ENCODE measurements around the gene INSR. TPM values are rescaled to one million over a fixed set of nuclear protein-coding genes. Genes with fewer than 3 reads are reported as not detected.
"Not testable (repeated sequence)": the region's sequence is repeated elsewhere in the genome, so short reads cannot be mapped to it uniquely, and the experiment has no call there.

The INSR gene
- total and polyA plus RNA-seq, 2 of the 8 experiments (the other 6 are each of a cell fraction or from before 2014, with no cell fraction given): 13.1 to 48.7 TPM

GRCh38 chr19:7147119-7147675, 147.0 kb downstream of the INSR start:
- H4K5ac ChIP-seq (ENCODE audit: insufficient read length, low read depth, low read length); H3K79me2 ChIP-seq (ENCODE audit: control insufficient read depth in 1 of 2, insufficient read depth in 2 of 2, low read length in 2 of 2); H3K27ac ChIP-seq (ENCODE audit: low read depth, low read length); H3K23me2 ChIP-seq (ENCODE audit: low read depth, low read length); H2AFZ ChIP-seq (ENCODE audit: low read length); H2BK120ac ChIP-seq (replicated peaks; ENCODE audit: low read depth, low read length); H2BK20ac ChIP-seq (ENCODE audit: low read length); H4K8ac ChIP-seq (ENCODE audit: extremely low read depth, insufficient read depth, low read length); H3K14ac ChIP-seq (ENCODE audit: insufficient read length); FAIRE-seq; H2AK5ac ChIP-seq (ENCODE audit: low read depth, low read length); H3K4me2 ChIP-seq (ENCODE audit: insufficient read depth in 1 of 2, low read depth in 2 of 2, low read length in 2 of 2); H4K20me1 ChIP-seq (replicated peaks in 1 of 2; ENCODE audit: control insufficient read depth in 1 of 2, insufficient read depth in 2 of 2, low read length in 2 of 2); H3K27me3 ChIP-seq (replicated peaks in 1 of 4; ENCODE audit: control insufficient read depth in 3 of 4, extremely low read depth in 1 of 4, insufficient read depth in 3 of 4, low read length in 3 of 4); POLR2A ChIA-PET (ENCODE audit: partially characterized antibody); H3K79me1 ChIP-seq (ENCODE audit: low read depth, low read length); H3K4me3 ChIP-seq (ENCODE audit: extremely low read depth in 1 of 4, insufficient read depth in 2 of 4, low read depth in 3 of 4, low read length in 4 of 4); H2BK12ac ChIP-seq (ENCODE audit: low read depth, low read length); H2BK15ac ChIP-seq (ENCODE audit: low read length); H3K9me3 ChIP-seq (ENCODE audit: insufficient read depth in 2 of 2, low read depth in 1 of 2, low read length in 1 of 2); H3K9ac ChIP-seq (replicated peaks in 1 of 4; ENCODE audit: extremely low read depth in 1 of 4, low read depth in 3 of 4, low read length in 3 of 4); H3K56ac ChIP-seq (replicated peaks; ENCODE audit: insufficient read length, low read depth, low read length); H2BK5ac ChIP-seq (ENCODE audit: low read depth, low read length); DNase-seq (ENCODE audit: low read depth in 1 of 2, low spot score in 2 of 2); H4K91ac ChIP-seq (replicated peaks; ENCODE audit: insufficient read length, low read length); H3K4me1 ChIP-seq (replicated peaks in 1 of 4; ENCODE audit: control insufficient read depth in 3 of 4, insufficient read depth in 4 of 4, low read length in 3 of 4); H3K4ac ChIP-seq (replicated peaks; ENCODE audit: insufficient read length, low read depth, low read length); H3K18ac ChIP-seq (ENCODE audit: extremely low read depth, low read length); H3K23ac ChIP-seq (ENCODE audit: insufficient read length): not testable (repeated sequence)
- CTCF ChIA-PET (ENCODE audit: partially characterized antibody): interaction anchor here (0.6 kb wide), 1 partner anchor 46 kb away, joined by 3 read pairs; no protein-coding TSS in a partner anchor
- peaks cover 0 to 11% (median 6%) of the 10 kb centered on the region in 4 experiments; a peak in 6 of 8 replicates for H3K36me3 ChIP-seq (ENCODE audit: control insufficient read depth in 2 of 4, insufficient read depth in 4 of 4, low read length in 3 of 4)
- 96% methylated on average over 10 of the region's 10 CpGs; no CpG with 5 or more reads in 1 of the 2 experiments for WGBS, 2 experiments (ENCODE audit: extremely low coverage in 1 of 2, insufficient coverage in 1 of 2, insufficient read length in 1 of 2, insufficient replicate concordance in 2 of 2, low coverage in 1 of 2, low lambda C conversion rate in 2 of 2, missing lambda C conversion rate in 1 of 2)

GRCh38 chr19:7146086-7146485, 148.1 kb downstream of the INSR start:
- FAIRE-seq; H3K9me3 ChIP-seq (ENCODE audit: insufficient read depth in 2 of 2, low read depth in 1 of 2, low read length in 1 of 2); H3K56ac ChIP-seq (replicated peaks; ENCODE audit: insufficient read length, low read depth, low read length); H4K5ac ChIP-seq (ENCODE audit: insufficient read length, low read depth, low read length); H2AFZ ChIP-seq (ENCODE audit: low read length); H3K4me1 ChIP-seq (replicated peaks in 1 of 4; ENCODE audit: control insufficient read depth in 3 of 4, insufficient read depth in 4 of 4, low read length in 3 of 4); H4K8ac ChIP-seq (ENCODE audit: extremely low read depth, insufficient read depth, low read length); H3K14ac ChIP-seq (ENCODE audit: insufficient read length); H3K27me3 ChIP-seq (replicated peaks in 1 of 4; ENCODE audit: control insufficient read depth in 3 of 4, extremely low read depth in 1 of 4, insufficient read depth in 3 of 4, low read length in 3 of 4); H3K4me2 ChIP-seq (ENCODE audit: insufficient read depth in 1 of 2, low read depth in 2 of 2, low read length in 2 of 2); H3K18ac ChIP-seq (ENCODE audit: extremely low read depth, low read length); H3K4ac ChIP-seq (replicated peaks; ENCODE audit: insufficient read length, low read depth, low read length); H3K4me3 ChIP-seq (ENCODE audit: extremely low read depth in 1 of 4, insufficient read depth in 2 of 4, low read depth in 3 of 4, low read length in 4 of 4); H3K23me2 ChIP-seq (ENCODE audit: low read depth, low read length); H4K91ac ChIP-seq (replicated peaks; ENCODE audit: insufficient read length, low read length); H3K27ac ChIP-seq (ENCODE audit: low read depth, low read length); H2BK20ac ChIP-seq (ENCODE audit: low read length); H3K79me2 ChIP-seq (ENCODE audit: control insufficient read depth in 1 of 2, insufficient read depth in 2 of 2, low read length in 2 of 2); H3K23ac ChIP-seq (ENCODE audit: insufficient read length); H3K9ac ChIP-seq (replicated peaks in 1 of 4; ENCODE audit: extremely low read depth in 1 of 4, low read depth in 3 of 4, low read length in 3 of 4); H2BK12ac ChIP-seq (ENCODE audit: low read depth, low read length); H3K79me1 ChIP-seq (ENCODE audit: low read depth, low read length); H4K20me1 ChIP-seq (replicated peaks in 1 of 2; ENCODE audit: control insufficient read depth in 1 of 2, insufficient read depth in 2 of 2, low read length in 2 of 2); H2BK120ac ChIP-seq (replicated peaks; ENCODE audit: low read depth, low read length); DNase-seq (ENCODE audit: low read depth in 1 of 2, low spot score in 2 of 2); H2BK5ac ChIP-seq (ENCODE audit: low read depth, low read length); H2AK5ac ChIP-seq (ENCODE audit: low read depth, low read length); POLR2A ChIA-PET (ENCODE audit: partially characterized antibody); H2BK15ac ChIP-seq (ENCODE audit: low read length): not testable (repeated sequence)
- peaks cover 3 to 20% (median 14%) of the 10 kb centered on the region in 4 experiments; a peak in 7 of 8 replicates for H3K36me3 ChIP-seq (ENCODE audit: control insufficient read depth in 2 of 4, insufficient read depth in 4 of 4, low read length in 3 of 4)
- CTCF ChIA-PET (ENCODE audit: partially characterized antibody): interaction anchor here (0.6 kb wide), 1 partner anchor 179 kb away, joined by 3 read pairs; no protein-coding TSS in a partner anchor
- WGBS, 2 experiments (ENCODE audit: extremely low coverage in 1 of 2, insufficient coverage in 1 of 2, insufficient read length in 1 of 2, insufficient replicate concordance in 2 of 2, low coverage in 1 of 2, low lambda C conversion rate in 2 of 2, missing lambda C conversion rate in 1 of 2): 95% methylated on average over 5 of the region's 5 CpGs; no CpG with 5 or more reads in 1 of the 2 experiments

Measured in H1 (cell line).